NCI-H510A (cell line): ENCODE data around the gene TMEM220.

ENCODE experiments used
- DNase-seq: peaks from one replicate; lab custom pipeline; 2025; lab: John Stamatoyannopoulos, UW

TMEM220 gene

DNA sequence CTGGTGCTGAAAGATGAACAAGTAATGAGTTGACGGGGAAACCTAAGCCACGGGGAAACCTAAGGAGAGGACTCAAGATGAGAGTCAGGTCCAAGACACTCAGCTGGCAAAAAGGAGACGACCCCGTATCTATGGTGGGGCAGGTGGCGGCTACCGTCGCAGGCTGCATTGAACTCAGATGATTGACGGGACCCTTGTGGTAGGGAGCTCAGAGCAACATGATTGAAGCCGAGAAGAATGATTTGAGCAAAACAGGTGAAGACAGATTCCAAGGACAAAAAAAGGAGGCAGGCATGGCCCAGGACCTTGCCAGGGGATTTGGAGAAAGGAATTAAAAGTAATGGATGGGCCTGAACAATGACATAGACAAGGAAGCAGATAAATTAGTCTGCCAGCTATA is 65.3 kb downstream of the TMEM220 start:
- no peak for DNase-seq
